Urothelium cell line (cell line): Measurements from ENCODE around the gene GFOD2.

Experiments
- DNase-seq: peaks from one replicate; pipeline ENCODE4 v3.0.0; 2011; ENCODE audit warnings: low spot score, mixed read lengths
- FAIRE-seq: peaks from 2 replicates; lab custom pipeline; 2011; peaks lifted over from hg19 to GRCh38; lab: Jason Lieb, UNC

The GFOD2 gene

DNA sequence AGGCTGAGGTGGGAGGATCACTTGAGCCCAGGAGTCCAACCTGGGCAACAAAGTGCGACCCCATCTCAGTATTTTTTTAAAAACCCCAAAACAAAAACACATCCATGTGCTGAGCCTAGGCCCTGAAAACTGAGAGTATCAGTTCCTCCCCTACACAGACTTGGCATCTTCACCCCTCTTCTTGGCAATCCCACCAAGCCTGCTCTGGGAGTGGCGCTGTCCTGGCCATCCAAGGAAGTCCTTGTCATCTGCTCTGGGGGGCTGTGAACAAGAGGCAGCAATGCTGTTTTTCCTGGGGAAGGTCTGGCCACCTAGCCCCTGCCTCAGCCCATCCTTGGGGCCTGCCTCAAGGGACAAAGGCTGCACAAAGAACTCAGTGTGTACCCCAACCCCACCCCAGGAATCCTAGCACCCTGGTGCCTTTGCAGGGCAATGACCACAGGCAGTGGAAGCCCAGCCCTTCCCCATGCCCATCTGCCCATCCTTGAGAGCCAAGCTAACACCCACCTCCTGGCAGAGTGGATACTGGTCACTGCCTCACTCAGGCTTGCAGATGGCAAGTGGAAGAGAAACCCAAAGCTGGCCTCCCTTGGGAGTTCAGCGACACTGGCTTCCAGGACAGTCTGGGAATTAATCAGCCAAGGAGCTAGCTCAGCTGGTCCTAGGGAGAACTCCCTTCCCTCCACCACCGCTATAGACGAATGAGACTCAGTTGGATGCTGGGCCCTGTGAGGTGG lies 14.8 kb upstream of the GFOD2 start:
- FAIRE-seq (no peak), DNase-seq (no peak)

DNA sequence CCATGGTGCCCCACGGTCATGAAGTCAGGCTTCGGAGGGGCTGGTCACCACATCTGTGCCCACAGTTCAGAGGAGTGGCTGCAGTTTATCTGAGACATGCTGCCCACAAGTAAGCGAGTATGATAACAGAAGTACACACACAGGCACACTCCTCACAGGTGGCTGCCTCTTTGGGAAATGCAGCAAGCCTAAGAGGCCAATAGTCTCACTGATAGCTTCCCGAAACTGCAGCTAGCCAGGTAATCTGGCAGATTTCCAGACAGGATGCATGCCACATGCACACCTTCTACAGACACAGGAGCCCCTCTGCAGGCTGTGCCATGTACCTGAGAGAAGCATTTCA lies 12.6 kb upstream of the GFOD2 start:
- no peak for DNase-seq
- FAIRE-seq: no peak

DNA sequence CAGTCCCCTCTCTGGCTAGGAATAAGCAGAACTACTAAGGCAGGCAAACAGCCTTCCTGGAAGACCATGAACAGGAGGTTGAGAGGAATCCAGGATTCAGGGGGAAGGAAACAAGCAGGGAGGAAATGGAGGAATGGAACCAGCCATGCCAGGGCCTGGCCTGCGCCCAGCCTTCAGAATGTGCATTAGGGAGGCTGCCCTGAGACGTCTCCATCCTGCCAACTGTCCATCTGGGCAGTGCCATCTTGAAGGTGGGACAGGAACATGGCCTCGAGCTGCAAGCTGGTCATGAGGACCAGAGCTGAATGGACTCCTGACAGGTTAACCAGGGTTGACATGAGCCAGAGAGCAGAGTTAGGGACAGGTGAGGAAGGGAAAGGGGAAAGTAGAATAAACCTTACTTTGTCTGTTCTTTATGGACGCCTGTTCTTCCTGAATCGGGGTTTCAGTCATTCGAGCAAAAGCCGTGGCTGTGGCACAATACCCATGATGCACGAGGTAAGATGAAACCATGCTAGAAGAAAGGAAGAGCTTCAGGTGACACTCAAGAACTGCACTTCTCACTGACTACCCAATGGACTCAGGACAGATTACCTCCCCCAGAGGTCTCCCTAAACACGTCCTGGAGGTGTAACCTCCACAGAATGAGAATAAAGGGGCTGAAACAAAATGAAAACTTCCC lies 12.1 kb upstream of the GFOD2 start:
- FAIRE-seq: no peak

DNA sequence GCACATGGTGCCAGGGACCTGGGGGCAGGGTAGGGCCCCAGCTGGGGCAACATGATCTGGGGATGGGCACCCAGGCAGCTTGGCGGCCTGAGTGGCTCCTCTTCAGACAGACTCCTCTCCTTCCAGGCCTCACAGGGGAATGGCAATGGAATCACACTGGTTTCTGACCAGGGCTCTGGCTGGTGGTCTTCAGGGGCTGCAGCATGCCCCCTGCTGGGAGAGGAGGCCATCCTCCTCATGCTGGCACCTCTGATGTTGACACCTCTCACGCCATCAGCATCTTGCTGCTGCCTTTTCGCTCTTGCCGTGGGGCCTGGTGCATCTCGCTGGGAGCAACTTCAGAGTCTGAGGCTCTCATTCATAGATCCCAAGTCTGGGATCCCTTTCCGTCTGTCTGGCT lies 11.2 kb upstream of the GFOD2 start:
- FAIRE-seq: no peak
- DNase-seq: no peak

More for the DNA sequence above, 12.1 kb upstream of the GFOD2 start:
- no peak for DNase-seq

DNA sequence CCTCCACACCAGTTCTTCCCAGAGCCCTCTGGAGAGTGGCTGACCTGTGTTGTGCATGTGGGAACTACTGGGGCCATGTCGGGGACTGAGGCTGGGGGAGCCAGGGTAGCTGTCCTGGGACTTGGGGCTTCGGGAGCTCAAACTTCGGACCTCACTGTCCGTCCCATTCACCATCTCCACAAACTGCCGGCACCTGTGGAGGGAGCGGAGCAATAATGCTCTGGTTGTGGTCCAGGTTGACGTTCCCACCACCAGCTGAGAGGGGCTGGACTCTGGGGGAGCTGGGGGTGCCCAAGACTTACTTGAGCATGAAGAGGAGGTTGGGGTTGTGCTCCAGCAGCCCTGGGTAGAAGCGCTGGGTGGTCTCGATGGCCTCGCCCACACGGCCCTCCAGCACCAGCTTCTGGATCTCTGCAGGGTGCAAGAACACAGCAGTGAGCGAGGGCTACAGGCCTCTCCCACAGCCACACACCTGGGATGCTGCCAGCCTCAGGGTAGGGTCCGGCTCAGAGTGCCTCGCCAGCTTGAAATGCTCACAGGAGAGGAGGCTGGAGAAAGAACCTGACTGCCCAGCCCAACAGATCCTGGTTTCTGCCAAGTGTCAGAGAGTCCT lies 10.6 kb upstream of the GFOD2 start:
- DNase-seq: no peak
- no peak for FAIRE-seq

DNA sequence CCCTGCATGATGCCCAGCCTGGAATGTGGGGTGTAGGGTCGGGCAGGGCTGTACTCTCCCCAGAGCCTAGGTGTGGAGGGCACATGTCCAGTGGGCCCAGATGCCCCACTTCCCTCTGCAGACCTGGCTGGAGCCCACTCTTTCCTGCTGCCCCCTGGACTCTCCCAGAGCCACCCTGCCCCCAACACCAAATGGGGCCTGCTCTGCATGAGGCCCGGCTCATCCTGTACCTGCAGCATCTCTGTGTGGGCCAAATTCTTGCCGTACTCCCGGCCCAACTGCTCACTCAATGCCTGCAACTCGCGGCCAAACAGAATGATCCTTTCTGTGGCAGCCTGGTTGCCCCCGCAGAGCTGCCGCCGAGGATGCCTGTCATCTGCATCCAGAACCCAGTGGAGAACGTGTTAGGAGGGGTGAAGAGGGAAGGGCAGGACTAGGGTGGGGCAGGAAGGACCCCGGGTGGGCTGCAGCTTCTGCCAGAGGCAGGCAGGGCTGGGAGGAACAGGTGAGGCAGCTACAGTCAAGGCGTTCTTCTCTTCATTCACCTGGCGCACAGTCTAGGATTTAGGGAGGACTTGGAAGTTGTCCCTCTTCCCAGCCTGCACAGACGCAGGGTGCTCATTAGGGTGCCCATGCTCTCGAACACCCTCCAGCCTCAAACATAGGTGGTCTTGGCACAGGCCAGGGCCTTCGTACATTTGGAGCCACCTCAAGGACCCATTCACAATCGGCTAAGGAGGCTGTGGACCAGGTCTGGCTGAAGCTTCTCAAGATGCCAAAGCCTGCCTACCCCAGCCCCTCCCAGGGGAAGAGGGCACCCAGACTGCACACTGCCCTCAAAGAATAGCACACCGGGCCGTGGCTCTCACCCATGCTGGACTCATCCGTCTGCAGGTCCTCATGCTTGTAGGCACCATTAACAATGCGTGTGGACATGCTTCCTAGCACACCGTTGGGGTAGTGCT lies 8.7 kb upstream of the GFOD2 start:
- no peak for FAIRE-seq

DNA sequence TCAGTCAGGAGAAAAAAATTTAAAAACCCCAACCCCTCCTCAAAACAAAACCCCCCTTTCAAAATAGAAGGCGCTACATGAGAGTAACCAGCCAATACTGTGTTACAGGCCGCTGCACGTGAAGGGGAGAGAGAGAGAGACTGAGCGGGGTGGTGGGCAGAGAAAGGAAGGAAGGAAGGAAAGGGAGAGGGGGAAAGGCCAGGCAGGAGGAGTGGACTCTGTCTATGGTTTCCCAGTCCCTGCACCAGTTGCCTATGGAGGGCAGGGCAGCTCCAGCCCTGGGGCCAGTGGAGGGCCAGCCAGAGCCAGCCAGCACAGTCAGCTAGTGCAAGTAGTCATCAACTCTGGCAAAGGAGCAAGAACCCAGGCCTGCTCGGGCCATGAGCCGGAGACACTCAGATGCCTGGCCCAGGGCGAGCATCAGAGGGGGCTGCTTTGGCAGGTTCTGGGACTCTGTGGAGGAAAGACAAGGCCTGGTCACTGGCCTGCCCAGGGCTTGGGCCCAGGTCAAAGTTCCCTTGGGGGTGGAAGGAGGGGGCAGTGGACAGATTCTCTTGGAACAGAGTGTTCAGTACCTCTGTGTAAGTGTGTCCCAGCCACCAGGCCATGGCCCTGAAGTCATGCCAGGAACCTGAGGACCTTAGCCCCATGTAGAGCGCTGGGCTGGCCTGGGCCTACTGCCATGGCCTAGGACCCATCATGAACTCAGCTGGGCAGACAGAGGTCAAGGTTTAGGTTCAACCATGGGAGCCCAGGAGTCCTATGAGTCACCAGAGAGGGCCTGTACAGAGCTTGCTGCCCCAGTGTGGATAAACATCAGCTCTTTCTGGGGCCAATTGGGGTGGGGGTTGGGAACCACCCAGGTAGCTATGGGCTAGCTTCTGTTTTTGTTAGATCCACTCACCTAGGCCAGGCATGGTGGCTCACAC lies 7.3 kb upstream of the GFOD2 start:
- DNase-seq (no peak), FAIRE-seq (no peak)

More for the DNA sequence above, 8.7 kb upstream of the GFOD2 start:
- no peak for DNase-seq

DNA sequence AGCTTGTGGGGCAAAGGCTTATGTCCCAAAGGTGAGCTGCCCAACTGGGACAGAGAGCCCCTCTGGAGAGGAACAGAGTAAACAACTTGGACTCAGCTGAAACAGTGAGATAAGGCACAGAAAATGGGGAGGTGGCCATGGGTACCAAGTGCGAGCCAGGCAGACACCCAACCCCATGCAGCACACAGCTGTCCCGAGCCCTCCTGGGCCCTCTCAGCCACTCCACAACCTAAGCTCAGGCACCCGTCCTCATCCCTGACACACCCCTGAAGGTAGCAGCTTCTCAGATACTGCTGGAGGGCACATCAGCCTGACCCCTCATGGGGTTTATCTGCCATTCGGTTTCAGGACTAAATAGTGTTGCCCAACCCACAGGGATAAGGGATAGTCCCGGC lies 4.8 kb upstream of the GFOD2 start:
- DNase-seq: no peak
- no peak for FAIRE-seq

DNA sequence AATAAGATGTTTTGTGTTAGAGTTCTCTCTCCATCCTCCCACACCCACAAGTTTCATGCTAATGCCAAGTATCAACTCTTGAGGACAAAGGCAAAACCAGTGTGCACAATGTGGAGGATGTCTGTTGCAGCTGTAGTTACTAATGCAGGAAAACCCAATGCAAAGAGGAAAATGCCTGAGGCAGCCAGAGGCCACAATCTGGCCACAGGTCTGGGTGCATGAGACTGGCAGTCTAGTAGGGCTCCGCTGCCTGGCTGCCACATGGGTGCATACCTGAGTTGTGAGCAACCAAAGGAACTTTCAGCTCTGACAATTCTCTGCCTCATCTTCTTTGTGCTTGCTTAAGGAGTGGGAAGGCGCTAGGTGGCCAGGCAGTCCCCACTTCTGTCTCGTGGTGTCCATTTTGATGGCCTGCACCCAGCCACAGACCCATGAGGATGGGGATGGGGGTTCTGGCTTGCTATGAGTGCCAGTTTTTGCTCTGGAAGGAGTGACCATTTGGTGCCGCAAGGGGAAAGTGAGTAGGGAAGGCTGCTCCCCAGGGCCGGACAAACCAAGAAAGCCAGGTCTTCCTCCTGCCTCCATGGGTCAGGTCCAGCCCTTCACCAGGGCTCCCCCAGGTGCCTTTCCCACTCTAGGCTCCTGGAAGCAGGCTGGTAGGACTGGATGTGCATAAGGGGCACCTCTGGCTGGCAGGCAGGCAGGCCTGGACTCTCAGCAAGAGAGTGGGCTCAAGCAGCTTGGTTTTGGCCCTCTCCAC lies 4.2 kb upstream of the GFOD2 start:
- FAIRE-seq (no peak), DNase-seq (no peak)

DNA sequence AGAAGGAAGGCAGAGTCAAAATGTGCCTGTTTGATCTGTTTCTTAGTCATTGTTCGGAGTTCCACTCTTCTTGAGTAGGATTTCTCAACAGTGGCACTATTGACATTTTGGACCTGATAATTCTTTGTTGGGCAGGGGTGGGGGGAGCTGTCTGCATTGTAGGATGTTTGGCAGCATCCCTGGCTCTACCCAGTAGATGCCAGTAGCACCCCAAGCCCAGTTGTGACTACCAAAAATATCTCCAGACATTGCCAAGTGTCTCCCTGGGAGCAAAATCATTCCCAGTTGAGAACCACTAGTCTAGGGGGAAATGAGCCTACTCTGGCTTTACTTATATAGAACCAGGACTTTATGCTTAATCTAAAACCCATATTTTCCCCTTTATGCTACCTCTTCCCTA lies 1.1 kb upstream of the GFOD2 start:
- FAIRE-seq (no peak), DNase-seq (no peak)

DNA sequence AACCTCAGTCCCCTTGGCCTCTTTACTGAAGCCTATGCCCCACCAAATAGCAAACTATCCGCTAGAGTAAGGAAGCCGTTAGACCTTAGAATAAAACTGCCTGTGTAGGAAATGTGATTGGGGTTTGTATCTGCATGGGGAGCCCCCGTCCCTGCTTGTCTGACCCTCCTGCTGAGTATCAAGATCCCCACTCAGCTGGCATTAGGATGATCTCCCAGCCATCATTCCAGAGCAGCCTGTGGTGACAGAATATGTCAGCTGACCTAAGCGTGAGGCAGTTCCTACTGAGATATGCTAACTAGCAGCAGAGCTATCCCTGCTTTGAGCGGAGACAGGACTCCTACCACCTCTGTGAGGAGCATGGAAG lies 645 bp upstream of the GFOD2 start:
- FAIRE-seq: no peak
- DNase-seq: peak; percentile 54

DNA sequence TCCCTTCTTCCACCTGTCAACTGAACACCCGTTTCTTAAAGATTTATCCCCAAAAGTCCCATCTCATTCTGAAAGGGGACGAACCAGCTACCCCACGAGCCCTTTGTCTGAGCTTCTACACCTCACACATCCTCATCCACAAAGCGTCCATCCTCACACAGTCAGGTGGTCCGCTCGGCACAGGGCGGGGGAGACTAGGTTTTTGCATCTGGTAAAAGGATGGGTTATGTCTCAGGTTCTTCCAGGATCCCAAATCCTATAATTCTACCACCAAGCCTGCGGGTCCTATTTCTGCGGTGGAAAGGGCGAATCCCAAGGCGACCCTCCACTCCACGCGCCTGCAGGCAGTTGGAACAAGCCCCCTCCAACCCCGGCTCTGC lies 458 bp downstream of the GFOD2 start:
- FAIRE-seq (no peak), DNase-seq (no peak)

DNA sequence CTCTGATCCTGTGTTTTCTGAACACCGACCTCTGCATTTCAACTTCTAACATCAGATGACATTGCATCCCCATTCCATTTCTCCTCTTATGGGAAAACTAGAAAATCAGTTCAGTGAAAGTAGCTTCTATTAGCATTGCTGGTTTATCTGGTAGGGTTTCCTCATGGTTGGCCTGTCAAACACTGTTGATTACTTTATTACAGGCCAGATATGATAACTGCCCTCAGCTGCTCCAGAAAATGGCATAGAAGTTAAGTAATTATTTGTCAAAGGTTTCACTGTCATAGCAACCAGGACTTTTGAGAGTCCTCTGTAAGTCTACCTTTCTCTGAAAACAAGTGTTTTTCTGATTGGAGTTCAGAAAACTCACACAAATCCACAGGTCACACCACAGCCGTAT lies 3.0 kb downstream of the GFOD2 start:
- no peak for DNase-seq
- no peak for FAIRE-seq

DNA sequence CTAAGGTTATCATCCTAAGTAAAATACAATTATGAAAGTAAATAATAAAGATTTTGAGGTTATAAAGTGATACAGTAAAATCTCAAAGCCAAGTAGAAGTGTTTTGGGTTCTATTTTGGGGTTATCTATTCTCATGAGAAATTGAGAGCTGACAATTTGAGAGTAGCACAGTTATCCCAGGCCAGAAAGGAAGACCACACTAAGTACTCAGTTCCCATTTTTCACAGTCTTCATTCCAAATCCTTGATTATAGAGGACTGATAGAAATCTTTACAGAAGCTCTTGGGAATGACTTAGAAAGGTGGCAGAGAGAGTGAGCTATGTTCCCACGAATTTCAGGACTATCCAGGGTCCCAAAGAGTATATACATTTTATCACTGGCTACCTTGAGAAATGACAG lies 4.6 kb downstream of the GFOD2 start:
- no peak for DNase-seq
- no peak for FAIRE-seq

DNA sequence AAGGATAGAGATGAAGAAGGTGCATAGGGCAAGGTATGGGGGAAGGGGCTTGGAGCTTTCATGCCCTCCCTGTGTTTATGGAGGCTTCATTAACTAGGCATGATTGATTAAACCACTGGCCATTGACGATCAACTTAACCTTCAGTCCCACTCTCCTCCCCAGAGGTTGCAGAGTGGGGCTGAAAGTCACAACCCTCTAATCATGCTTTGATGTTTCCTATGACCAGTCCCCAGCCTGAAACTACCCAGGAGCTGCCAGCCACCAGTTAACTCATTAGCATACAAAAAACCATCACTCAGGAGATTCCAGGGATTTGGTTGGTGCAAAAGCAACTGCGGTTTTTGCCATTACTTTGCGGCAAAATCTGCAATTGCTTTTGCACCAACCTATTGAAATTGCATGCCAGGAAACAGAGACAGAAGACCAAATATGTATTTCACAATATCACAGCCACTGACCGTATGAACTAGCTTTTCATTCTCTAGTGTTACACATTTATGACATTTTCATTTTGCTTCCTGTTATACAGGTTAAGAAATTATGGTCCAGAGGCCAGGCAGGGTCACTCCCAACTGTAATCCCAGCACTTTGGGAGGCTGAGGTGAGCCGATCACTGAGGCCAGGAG lies 5.4 kb downstream of the GFOD2 start:
- FAIRE-seq: no peak
- DNase-seq: no peak

DNA sequence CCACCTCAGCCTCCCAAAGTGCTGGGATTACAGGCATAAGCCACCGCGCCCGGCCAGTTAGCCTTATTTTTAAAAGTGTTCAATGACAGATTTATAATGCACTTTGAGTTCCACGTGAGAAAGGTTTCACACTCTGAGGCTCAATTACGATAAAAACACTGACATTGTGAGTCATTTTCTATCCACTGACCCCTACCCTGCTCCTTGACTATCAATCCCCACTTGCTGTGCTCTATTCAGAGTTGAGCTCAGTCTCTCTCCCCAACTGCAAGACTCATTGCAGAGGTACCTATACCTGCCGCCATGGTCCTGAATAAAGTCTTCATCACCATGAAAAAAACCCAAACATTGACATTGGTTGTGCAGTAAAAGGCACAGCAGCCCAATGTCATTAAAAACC lies 8.5 kb downstream of the GFOD2 start:
- DNase-seq (no peak), FAIRE-seq (no peak)

DNA sequence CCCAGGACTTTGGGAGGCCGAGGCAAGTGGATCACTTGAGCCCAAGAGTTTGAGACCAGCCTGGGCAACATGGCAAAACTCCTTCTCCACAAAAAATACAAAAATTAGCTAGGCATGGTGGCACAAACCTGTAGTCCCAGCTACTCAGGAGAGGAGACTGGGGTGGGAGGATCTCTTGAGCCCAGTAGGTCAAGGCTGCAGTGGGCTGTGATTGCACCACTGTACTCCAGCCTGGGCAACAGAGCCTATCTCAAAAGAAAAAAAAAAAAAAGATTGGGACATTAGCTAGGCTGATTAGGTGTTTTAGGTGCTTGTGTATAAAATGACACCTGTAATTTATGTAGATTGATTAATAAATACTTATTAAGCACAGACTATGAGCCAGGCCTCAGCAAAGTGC lies 10.1 kb downstream of the GFOD2 start:
- no peak for FAIRE-seq

DNA sequence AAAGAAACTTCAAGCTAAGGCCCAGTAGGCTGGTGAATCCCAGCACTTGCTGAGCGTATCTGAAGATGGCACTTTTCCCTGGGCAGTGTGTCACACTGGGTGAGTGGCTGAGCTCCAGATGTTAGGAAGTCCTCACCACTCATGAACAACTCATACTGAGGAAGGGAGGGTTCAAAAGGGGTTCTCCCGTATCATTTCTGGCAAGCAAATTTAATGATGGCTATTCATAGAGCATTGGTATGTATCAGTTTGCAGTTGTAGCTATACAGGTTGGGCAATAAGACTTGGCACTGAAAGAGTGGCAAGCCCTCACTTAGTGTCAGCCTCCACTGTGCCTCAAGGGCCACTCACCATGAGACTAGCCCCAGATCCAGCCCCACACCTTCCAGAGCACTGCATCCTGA lies 10.7 kb downstream of the GFOD2 start:
- FAIRE-seq (no peak), DNase-seq (no peak)

More for the DNA sequence above, 10.1 kb downstream of the GFOD2 start:
- no peak for DNase-seq

DNA sequence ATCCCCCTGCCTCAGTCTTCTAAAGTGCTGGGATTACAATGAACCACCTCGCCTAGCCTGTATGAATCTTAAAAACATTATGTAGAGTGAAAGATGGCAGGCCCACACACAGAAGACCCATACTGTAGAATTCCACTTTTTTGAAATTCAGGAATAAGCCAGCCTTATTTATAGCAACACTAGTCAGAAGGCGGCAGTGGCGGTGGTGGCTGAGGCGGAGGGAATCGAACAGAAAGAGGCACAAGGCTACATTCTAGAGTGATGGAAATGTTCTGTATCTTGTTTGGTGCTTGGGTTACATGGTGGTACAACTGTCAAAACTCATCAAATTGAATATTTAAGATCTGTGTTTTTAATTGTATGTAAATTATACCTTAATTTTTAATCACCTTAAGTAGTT lies 11.3 kb downstream of the GFOD2 start:
- FAIRE-seq (no peak), DNase-seq (no peak)
